Calu3 (cell line): ENCODE data around the gene SERPINB5. TPM values are rescaled to one million over a fixed set of nuclear protein-coding genes. Genes with fewer than 3 reads are reported as not detected.

Experiments used
- BruUV-seq: library from RNA; stranded (reverse); fragments of 400-500 nt; replicated peaks from 2 replicates; lab custom pipeline; 2021; lab: Mats Ljungman, UMichigan
- CTCF ChIA-PET: fragments of 300-600 bp; sonication (Branson Sonifier 250); formaldehyde crosslinking; loops from one replicate; lab custom pipeline; 2022; ENCODE audit warnings: antibody characterized with exemption; lab: Charles Lee
- DNase-seq: peaks from one replicate; pipeline ENCODE4 v3.0.0; 2022
- H3K27ac Mint-ChIP-seq: one replicate; pipeline ENCODE4 v1.8.0; 2022; ENCODE audit warnings: mixed read lengths; ENCODE audit not compliant: unreplicated experiment
- H3K27me3 Mint-ChIP-seq: one replicate; pipeline ENCODE4 v1.8.0; 2022; ENCODE audit warnings: mixed read lengths; ENCODE audit not compliant: unreplicated experiment
- H3K36me3 Mint-ChIP-seq: one replicate; pipeline ENCODE4 v1.8.0; 2022; ENCODE audit warnings: mild to moderate bottlenecking, moderate library complexity, mixed read lengths; ENCODE audit not compliant: insufficient read depth, unreplicated experiment
- H3K4me1 Mint-ChIP-seq: one replicate; pipeline ENCODE4 v1.8.0; 2022; ENCODE audit warnings: mild to moderate bottlenecking, low read depth, mixed read lengths; ENCODE audit not compliant: unreplicated experiment
- H3K4me3 Mint-ChIP-seq: one replicate; pipeline ENCODE4 v1.8.0; 2022; ENCODE audit warnings: mild to moderate bottlenecking, low read depth, moderate library complexity, mixed read lengths; ENCODE audit not compliant: unreplicated experiment
- H3K9me3 Mint-ChIP-seq: one replicate; pipeline ENCODE4 v1.8.0; 2022; ENCODE audit warnings: low read depth, mixed read lengths; ENCODE audit not compliant: unreplicated experiment
- CTCF ChIP-seq: fragments of 200-600 bp; IDR thresholded peaks from one replicate; pipeline ENCODE4 v1.8.0; 2022; ENCODE audit warnings: antibody characterized with exemption; ENCODE audit not compliant: unreplicated experiment
- intact Hi-C: fragments of 100-400 bp; cut with micrococcal nuclease; formaldehyde crosslinking; loops from one replicate; pipeline ENCODE4 v1.10.0; 2022; ENCODE audit not compliant: unreplicated experiment
- total RNA-seq: library from RNA; stranded (reverse); gene quantifications from 2 replicates; pipeline ENCODE4 v1.2.3, GENCODE V29; 2022

Gene SERPINB5
- total RNA-seq, 1 experiment from 2014 or later, result 34.0 TPM

DNA sequence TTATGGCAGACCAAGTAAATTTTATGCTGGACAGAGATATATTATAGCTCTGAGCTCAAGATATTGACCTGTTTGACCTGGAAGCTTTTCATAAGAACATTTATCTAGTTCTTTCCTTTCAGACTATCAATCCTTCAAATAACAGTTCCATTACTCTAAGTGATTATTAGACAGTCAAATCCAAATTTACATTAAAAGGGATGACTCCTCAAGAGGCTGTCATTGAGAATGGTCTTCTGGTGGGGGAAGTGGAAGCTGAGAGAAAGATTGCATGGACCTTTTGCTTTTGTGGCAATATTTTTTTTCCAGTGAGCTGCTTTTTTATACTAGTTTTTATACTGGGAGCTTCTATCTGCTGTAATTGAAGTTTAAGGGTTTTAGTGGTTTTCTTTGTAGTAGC lies 50.5 kb downstream of the SERPINB5 start:
- H3K27me3 Mint-ChIP-seq, result no peaks in the 10 kb centered on the region
- no peak for TF ChIP-seq CTCF
- no peak for DNase-seq
- H3K4me1 Mint-ChIP-seq, result no peaks in the 10 kb centered on the region
- no peak overlapping the region for H3K27ac Mint-ChIP-seq
- H3K36me3 Mint-ChIP-seq, result no peaks in the 10 kb centered on the region
- CTCF ChIA-PET, result no interaction called here
- BruUV-seq, result no TSS peak
- H3K9me3 Mint-ChIP-seq, result no peaks in the 10 kb centered on the region
- intact Hi-C loops, result no loop called here
- no peak overlapping the region for H3K4me3 Mint-ChIP-seq

DNA sequence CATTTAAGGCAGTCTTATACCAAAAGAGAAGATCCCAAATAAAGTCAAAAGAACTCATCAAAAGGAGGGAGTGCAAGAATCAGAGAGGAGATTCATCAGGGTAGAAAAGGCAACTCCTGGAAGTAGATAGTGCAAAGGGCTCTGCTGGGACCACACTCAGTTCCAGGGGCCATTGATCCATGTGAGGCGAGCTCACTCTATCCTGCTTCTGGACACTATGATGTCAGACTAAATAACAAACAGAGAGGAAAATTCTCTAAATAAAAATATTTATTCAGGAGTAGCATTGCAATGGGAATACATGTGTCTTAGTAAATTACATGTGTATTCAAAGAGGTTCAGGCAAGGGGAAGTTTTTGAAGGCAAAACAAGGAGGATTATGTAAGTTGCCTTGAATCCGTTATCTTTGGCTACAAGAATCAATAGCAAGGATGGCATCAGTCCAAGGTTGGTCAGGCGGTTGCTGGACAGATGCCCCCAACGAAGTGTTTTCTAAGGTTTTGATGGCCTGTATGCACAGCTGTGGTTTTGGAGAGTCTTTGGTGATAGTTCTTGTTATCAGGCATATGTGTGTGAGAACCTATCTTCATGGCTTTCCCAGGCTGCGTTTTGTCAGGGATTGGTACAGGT lies 52.2 kb downstream of the SERPINB5 start:
- intact Hi-C loops, result no loop called here
- no peaks in the 10 kb centered on the region for H3K36me3 Mint-ChIP-seq
- no TSS peak for BruUV-seq

DNA sequence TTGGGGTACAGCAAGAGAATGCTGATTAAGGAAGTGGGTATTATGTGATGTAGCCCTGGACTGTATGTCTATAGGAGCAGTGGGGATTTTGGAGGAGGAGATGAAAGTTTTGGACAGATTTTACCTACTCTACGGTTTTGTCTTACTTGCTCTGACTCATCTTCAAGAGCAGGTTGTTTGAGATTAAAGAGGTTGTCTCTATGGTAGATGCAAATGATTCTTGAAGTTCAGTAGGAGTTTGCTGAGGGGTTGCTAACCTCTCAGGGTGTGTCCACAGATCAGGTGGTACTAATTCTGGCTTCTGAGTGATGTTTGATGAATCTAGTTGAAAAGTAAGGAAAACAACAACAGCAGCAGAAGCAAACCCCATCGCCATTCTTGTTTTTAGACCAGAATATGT lies 55.7 kb downstream of the SERPINB5 start:
- BruUV-seq, result no TSS peak
- H3K27ac Mint-ChIP-seq, result no peak overlapping the region
- H3K27me3 Mint-ChIP-seq, result no peaks in the 10 kb centered on the region
- no peaks in the 10 kb centered on the region for H3K36me3 Mint-ChIP-seq
- H3K4me3 Mint-ChIP-seq, result no peak overlapping the region
- no peak for DNase-seq
- intact Hi-C loops, result no loop called here
- no peaks in the 10 kb centered on the region for H3K9me3 Mint-ChIP-seq
- no peak for TF ChIP-seq CTCF
- CTCF ChIA-PET, result no interaction called here
- H3K4me1 Mint-ChIP-seq, result no peaks in the 10 kb centered on the region

More for the DNA sequence above, 52.2 kb downstream of the SERPINB5 start:
- Mint-ChIP-seq H3K4me1 (no peaks in the 10 kb centered on the region), H3K27ac (no peak overlapping the region), H3K4me3 (no peak overlapping the region), H3K27me3 (no peaks in the 10 kb centered on the region), H3K9me3 (no peaks in the 10 kb centered on the region)
- TF ChIP-seq CTCF, result no peak
- no peak for DNase-seq
- CTCF ChIA-PET, result interaction anchor here (0.7 kb wide), 1 partner anchor 20 kb away, joined by 3 read pairs; no protein-coding TSS in a partner anchor

GRCh38 chr18:63534615-63535014 lies 57.9 kb downstream of the SERPINB5 start:
- CTCF ChIA-PET, result no interaction called here
- BruUV-seq, result no TSS peak
- no peak for DNase-seq

More at GRCh38 chr18:63534615-63535014, 57.9 kb downstream of the SERPINB5 start:
- Mint-ChIP-seq H3K27ac (no peak overlapping the region), H3K36me3 (no peaks in the 10 kb centered on the region), H3K4me3 (no peak overlapping the region), H3K27me3 (no peaks in the 10 kb centered on the region), H3K9me3 (no peaks in the 10 kb centered on the region), H3K4me1 (no peaks in the 10 kb centered on the region)
- no peak for TF ChIP-seq CTCF
- intact Hi-C loops, result no loop called here
